Sigmoid colon (tissue), 4 donors: ENCODE measurements around the gene PARVB.

Experiments
- EP300 ChIP-seq, 4 donors: sonication (generic); formaldehyde crosslinking; IDR thresholded peaks; one replicate each; pipeline ENCODE4 v1.6.1; 2017; ENCODE audit warnings: antibody characterized with exemption in 4 of 4
- TF ChIP-seq, protein P1 (sequence below), 4 experiments: fragments of 450-650 bp in 3 of 4; fragments of 200-600 bp in 1 of 4; IDR thresholded peaks; one replicate each; pipeline ENCODE4 v1.5.1; 2016 to 2019; ENCODE audit warnings: antibody characterized with exemption in 4 of 4, mild to moderate bottlenecking in 3 of 4, moderate library complexity in 2 of 4

DNA sequence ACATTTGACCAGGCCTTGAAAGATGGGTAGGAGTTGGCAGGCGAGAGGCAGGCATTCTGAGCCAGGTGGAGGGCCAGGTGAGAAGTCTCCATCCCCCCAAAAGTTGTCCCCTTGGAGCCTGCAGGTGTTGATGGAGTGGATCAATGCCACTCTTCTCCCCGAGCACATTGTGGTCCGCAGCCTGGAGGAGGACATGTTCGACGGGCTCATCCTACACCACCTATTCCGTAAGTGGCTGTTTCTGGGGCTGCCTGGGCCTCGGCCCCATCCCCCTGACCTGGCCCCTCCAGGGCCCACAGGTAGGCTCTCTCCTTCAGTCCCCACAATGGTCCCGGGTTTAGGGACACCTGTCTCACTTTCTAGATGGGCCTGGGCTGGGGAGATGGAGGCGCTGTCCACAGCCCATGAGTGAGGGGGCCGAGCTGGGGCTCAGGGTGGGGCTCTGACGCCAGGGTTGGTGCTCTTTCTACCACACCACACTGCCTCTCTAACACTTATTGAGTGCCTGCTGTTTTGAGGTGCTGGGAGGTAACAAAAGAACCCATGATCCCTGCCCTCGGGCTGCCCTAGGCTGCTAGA, 163.6 kb downstream of the PARVB start:
- TF ChIP-seq, protein P1, sequence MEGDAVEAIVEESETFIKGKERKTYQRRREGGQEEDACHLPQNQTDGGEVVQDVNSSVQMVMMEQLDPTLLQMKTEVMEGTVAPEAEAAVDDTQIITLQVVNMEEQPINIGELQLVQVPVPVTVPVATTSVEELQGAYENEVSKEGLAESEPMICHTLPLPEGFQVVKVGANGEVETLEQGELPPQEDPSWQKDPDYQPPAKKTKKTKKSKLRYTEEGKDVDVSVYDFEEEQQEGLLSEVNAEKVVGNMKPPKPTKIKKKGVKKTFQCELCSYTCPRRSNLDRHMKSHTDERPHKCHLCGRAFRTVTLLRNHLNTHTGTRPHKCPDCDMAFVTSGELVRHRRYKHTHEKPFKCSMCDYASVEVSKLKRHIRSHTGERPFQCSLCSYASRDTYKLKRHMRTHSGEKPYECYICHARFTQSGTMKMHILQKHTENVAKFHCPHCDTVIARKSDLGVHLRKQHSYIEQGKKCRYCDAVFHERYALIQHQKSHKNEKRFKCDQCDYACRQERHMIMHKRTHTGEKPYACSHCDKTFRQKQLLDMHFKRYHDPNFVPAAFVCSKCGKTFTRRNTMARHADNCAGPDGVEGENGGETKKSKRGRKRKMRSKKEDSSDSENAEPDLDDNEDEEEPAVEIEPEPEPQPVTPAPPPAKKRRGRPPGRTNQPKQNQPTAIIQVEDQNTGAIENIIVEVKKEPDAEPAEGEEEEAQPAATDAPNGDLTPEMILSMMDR (IDR thresholded peaks at IDR 0.05), result no peak
- TF ChIP-seq EP300 (IDR thresholded peaks at IDR 0.05), result no peak
